Muscle of arm (tissue), 12 donors: Measurements from ENCODE around the gene MIB2. TPM values are rescaled to one million over a fixed set of nuclear protein-coding genes. Genes with fewer than 3 reads are reported as not detected.
"Not testable (repeated sequence)": the region's sequence is repeated elsewhere in the genome, so short reads cannot be mapped to it uniquely, and the experiment has no call there.

Experiments
- DNase-seq: peaks from one replicate; pipeline ENCODE4 v3.0.0-alpha.2; 2013
- polyA plus RNA-seq, 12 donors: library from polyadenylated mRNA; unstranded; fragments of 120-200 nt; gene quantifications; one replicate each; pipeline ENCODE4 v1.2.1, GENCODE V29; 2013; ENCODE audit not compliant: insufficient read length in 12 of 12

The MIB2 gene
- polyA plus RNA-seq, 12 donors: 34.1 to 109 (median 52.5) TPM; not detected in 1

DNA sequence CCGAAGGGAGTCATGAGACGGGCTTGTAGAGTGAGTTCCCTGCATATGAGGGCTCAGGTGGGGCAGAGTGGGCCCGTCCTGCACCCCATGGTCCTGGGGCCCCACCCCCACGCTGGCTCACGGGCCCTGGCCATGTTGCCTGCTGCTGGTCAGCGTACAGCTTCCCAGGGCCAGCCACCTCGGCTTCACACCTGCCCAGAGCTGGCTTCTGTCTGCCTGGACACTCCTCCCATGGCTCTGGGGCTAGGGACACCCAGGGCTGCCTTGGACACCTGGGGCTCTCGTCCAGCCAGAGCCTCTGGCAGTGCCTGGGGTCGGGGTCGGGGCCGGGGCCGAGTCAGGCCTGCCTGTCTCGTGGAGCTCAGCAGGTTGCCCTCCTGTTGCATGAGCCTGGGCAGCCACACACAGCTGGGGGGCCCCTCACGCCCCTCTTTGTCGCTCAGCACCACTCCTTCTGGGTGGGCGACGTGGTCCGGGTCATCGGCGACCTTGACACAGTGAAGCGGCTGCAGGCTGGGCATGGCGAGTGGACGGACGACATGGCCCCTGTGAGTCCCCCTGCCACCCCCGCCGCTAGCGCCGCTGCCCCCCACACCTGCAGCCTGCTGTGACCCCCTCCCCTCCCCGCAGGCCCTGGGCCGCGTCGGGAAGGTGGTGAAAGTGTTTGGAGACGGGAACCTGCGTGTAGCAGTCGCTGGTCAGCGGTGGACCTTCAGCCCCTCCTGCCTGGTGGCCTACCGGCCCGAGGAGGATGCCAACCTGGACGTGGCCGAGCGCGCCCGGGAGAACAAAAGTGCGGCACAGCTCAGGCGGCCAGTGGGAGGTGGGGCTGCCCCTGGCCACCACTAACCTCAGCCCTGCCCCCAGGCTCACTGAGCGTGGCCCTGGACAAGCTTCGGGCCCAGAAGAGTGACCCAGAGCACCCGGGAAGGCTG lies 11.2 kb downstream of the MIB2 start:
- no peak for DNase-seq

DNA sequence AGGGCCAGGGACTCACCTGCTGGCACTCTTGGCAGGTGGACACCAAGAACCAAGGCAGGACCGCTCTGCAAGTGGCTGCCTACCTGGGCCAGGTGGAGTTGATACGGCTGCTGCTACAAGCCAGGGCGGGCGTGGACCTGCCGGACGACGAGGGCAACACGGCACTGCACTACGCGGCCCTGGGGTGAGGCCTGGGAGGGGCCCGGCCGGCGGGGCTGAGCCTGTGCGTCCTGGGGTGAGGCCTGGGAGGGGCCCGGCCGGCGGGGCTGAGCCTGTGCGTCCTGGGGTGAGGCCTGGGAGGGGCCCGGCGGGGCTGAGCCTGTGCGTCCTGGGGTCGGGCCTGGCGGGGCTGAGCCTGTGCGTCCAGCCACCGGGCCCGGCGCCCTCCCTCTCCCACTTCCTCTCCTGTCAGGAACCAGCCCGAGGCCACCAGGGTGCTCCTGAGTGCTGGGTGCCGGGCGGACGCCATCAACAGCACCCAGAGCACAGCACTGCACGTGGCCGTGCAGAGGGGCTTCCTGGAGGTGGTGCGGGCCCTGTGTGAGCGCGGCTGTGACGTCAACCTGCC lies 12.0 kb downstream of the MIB2 start:
- DNase-seq: no peak

DNA sequence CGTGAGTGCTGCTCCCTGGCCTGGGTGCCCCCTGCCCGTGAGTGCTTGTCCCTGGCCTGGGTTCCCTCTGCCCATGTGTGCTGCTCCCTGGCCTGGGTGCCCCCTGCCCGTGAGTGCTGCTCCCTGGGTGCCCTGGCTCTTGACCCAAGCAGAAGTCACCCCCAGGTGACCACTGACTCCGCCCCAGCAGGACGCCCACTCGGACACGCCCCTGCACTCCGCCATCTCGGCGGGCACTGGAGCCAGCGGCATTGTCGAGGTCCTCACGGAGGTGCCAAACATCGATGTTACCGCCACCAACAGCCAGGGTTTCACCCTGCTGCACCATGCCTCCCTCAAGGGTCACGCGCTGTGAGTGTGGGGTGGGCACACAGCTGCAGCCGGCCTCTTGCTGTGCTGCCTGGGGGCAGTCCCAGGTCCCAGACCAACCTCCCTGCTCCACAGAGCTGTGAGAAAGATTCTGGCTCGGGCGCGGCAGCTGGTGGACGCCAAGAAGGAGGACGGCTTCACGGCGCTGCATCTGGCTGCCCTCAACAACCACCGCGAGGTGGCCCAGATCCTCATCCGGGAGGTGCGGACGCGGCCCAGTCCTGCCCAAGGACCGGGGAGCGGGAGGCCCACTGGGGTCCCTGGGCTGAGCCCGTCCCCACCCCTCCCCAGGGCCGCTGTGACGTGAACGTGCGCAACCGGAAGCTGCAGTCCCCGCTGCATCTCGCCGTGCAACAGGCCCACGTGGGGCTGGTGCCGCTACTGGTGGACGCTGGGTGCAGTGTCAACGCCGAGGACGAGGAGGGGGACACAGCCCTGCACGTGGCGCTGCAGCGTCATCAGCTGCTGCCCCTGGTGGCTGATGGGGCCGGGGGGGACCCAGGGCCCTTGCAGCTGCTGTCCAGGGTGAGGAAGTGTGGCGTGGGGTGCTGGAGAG lies 12.8 kb downstream of the MIB2 start:
- no peak for DNase-seq

DNA sequence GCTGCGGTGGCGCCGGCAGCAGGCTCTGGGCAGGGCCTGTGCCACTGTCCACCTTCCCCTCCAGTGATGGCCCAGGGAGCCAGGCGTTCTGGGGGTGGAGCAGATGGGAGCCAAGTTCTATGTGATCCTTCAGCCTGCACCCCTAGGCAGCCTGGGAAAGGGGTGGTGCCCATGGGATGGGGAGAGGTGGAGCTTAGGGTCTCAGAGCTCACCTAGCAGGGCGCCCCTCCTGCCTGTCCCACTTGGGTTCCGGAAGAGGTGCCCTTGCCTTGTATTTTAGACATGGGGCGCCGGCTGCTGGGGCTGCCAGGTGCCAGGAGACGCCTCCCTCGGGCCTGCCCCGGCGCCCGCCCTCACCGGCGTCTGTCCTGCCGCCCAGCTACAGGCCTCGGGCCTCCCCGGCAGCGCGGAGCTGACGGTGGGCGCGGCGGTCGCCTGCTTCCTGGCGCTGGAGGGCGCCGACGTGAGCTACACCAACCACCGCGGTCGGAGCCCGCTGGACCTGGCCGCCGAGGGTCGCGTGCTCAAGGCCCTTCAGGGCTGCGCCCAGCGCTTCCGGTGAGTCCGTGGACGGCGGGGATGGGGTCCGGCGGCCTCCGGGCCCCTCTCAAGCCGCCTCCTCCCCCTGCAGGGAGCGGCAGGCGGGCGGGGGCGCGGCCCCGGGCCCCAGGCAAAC lies 13.6 kb downstream of the MIB2 start:
- no peak for DNase-seq

DNA sequence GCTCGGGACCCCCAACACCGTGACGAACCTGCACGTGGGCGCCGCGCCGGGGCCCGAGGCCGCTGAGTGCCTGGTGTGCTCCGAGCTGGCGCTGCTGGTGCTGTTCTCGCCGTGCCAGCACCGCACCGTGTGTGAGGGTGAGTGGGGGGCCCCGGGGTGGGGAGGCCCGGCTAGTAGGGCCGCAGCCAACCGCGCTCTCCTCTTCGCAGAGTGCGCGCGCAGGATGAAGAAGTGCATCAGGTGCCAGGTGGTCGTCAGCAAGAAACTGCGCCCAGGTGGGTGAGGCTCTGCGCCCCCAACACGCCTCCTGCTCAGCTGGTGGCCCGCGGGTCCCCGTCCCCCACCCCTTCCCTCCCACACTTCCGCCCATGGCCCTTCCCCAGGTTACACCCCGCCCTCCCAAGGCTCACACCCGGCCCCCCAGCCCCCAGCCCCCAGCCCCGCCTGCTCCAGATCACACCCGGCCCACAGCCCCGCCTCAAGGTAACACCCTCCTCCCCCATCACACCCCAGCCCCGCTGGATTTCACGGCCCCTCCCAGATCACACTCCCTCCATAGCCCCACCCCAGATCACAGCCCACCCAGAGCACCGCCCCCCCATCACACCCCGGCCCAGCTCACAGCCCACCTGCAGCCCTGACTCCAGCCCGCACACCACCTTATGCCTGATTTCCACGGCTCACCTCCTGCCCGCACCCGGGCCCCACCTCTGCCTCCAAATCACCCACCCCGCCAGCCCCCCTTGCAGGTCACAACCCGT lies 14.3 kb downstream of the MIB2 start:
- DNase-seq: no peak

DNA sequence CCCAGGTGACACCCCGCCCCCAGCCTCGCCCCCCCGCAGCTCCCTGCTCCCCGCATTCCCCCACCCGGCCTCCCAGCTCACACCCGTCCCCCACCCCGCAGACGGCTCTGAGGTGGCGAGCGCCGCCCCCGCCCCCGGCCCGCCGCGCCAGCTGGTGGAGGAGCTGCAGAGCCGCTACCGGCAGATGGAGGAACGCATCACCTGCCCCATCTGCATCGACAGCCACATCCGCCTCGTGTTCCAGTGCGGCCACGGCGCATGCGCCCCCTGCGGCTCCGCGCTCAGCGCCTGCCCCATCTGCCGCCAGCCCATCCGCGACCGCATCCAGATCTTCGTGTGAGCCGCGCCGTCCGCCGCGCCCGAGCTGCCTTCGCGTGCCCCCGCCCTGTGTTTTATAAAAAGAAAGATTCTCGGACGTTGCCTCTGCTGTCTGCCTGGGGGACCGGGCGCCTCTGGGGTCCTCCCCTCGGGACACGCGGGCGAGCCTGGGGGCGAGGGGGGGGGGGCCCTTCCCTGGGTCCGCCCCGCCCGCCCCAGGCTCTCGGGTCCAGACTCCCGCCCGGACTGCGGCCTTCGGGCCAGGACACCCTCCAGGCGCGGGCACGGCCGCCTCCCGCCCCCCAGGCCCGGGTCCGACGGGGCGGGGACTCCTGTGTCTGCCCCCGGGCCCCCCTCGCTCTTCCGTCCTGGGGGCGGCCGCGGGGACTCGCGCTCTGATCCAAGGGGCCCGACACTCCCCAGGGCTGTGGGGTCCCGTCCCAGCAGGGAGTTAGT lies 15.1 kb downstream of the MIB2 start:
- DNase-seq: peak; percentile 92

DNA sequence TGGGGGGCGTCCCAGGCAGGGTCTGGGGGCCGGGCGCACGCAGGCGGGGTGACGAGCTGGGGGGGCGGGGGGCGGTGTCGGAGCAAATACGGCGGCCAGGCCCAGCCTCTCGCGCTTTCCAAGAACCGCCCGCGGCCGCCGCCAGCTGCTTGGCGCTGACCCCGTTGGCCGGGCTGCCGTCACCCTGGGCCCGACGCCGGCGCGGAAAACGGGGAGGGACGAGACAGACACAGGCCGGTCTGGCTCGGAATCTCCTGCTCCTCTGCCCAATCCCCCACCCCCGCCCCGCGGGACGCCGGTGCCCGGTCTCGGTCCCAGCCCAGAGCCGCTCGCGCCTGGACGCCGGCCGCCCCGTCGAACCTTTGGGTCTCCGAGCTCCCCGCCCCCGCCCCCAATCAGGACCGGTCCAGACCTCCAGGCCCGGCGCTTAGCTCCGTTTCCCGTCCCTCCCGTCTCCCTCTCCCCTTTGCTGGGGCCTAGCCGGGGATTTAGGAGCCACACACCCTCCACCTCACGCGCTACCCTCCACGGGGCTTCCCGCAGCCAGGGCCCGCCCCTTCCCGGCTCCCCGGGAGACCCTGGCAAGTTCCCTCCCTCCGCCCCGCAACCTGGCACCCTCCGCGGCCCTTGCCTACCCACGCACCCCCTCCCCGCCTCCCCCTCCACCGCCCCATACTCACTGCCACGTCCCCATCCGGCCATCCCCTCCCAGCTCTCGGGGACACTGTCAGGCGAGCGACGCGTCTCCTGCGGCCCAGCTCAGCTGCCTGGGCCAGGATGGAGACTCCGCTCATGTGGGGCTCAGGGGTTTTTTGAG lies 15.9 kb downstream of the MIB2 start:
- peak; percentile 89 for DNase-seq

DNA sequence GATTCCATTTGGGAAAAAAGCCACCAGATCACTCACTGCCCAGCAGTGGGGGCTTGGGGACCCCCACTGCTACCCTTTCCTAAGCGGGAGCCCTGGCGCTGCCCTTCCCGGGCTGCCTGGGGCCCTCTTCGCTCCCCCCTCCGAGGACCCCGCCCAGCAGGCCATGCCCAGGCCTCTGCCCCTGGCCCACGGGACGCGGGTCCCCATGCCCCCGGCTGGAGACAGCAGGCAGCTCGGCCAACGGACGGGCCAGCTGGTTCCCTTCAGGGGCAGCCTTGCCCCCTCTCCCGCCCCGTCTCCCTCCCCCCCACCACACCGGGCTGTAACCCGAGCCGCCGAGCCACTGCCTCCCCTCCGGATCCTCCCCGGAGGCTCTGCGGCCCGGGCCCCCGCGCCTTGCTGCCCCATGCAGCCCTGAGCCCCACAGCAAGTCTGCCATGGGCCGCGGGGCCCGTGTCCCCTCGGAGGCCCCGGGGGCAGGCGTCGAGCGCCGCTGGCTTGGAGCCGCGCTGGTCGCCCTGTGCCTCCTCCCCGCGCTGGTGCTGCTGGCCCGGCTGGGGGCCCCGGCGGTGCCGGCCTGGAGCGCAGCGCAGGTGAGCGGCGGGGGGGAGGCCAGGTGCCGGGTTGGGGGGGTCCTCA lies 16.6 kb downstream of the MIB2 start, which contains the start of gene MMP23B:
Gene MMP23B, plus strand, starts transcription at position 392 of the 639 bp plus-strand sequence. Its CDS starts 46 bp downstream, at position 438.
- DNase-seq: no peak

DNA sequence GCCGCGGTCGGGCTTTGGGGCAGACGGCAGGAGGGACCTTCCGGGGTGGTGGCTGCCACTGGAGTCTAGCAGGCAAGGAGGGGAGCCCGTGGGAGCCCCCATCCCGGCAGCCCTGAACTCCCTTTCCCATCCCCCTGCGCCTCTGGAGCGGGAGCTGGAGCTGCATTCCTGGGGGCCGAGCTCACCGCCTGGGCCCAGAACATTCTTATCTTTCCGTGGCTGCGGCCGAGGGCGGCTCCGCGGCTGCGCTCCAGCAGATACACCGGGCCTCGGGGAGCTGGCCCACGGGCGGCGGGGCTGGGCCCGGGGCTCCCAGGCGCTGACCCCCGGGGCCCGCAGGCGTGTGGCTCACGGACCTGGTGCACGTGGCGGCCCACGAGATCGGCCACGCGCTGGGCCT lies 18.1 kb downstream of the MIB2 start:
- DNase-seq: not testable (repeated sequence)

DNA sequence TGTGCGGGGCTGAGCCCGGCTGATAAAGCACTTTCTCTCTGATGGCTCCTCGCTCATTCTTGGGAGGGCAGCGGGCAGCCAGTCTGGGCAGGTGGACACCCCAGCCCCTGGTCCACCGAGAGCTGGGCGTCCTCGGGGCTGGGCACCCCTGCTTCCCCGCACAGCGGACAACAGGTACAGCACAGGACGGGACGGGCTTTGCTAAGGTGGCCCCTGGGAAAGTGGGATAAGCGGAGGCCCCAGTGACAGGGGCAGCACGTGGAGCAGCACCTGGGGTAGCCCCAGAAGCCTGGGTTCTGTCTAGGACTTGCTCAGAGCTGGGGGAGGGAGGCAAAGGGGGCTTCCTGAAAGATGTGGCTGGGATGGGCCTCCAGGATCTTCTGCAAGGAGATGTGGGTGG lies 19.3 kb downstream of the MIB2 start:
- not testable (repeated sequence) for DNase-seq

DNA sequence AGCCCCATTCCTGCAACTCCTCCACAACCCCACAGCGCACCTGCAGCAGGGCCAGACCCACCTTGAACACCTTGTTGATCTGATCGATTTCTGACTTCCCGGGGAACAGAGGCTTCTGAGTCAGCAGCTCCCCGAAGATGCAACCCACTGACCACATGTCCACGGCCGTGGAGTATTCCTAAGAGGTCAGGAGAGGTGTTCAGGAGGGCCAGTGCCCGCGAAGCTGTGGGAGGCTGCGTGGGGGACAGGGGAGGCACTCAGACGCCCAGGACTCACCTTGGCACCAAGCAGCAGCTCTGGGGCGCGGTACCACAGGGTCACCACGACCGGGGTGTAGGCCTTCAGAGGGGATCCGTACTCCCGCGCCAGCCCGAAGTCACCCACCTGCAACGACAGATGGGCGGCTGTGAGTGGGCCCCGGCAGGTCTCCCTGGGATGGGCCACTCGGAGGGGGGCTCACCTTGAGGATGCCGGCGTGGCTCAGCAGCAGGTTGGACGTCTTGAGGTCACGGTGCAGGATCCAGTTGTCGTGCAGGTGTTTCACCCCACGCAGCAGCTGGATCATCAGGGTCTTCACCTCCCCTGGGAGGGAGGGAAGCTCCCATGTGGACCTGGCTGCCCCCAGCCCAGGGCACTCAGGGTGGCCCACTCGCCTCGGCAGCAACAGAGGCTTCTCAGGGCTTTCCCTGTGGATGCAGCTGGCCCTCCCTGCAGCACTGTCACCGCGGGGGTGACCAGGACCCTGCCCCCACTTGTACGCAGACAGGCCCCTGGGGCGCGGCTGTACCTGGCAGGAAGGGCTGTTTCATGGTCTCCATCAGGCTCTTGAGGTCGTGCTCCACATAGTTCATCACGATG lies 21.6 kb downstream of the MIB2 start:
- DNase-seq: not testable (repeated sequence)

DNA sequence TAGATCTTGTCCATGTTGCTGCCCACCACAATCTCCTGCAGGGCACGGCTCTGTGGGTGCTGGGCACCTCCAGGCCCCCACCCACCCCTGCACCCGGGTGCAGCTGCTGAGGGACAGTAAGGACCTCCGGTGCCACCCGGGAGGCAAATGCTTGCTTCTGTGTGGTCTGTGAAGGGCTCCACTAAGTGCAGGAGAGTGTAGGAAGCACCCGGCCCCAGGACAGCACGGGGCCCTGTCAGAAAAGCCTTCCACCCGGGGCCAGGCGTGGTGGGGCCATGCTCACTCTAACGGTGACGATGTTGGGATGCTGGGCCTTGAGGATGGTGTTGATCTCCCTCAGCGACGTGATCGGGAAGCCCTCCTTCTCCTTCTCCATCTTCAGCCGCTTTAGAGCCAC lies 22.2 kb downstream of the MIB2 start:
- DNase-seq: not testable (repeated sequence)

DNA sequence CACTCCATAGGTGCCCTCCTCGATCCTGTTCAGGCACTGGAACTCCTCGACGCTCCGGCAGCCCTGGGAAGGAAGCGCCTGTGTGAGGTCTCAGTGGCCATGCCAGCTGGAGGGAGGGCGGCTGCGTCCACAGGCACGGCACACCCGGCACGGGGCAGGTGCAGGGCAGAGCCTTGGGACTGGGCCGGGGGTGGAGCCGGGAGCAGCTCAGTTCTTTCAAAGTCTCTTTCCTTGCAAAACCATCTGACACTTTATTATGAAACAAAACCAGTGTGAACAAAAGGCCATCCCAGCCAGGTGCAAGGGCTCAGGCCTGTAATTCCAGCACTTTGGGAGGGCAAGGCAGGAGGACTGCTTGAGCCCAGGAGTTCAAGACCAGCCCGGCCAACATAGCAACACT lies 23.2 kb downstream of the MIB2 start:
- not testable (repeated sequence) for DNase-seq

DNA sequence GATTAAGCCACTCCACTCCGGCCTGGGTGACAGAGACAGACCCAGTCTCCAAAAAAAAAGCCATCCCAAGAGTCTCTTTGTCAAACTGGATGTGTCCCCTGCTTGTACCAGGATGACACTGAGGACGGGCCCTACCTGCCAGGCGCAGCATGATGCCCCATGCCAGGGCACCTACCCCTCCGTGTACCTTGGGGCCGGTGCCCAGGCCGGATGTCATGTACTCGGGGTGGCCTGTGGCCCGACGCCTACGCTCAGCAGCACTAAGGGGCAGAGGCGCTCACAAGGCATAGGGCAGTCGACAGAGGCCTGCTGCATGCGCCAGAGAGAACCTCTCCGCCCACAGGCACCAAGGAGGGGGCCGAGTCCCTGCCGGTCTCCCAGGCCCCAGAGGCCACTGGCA lies 24.1 kb downstream of the MIB2 start:
- DNase-seq: not testable (repeated sequence)

DNA sequence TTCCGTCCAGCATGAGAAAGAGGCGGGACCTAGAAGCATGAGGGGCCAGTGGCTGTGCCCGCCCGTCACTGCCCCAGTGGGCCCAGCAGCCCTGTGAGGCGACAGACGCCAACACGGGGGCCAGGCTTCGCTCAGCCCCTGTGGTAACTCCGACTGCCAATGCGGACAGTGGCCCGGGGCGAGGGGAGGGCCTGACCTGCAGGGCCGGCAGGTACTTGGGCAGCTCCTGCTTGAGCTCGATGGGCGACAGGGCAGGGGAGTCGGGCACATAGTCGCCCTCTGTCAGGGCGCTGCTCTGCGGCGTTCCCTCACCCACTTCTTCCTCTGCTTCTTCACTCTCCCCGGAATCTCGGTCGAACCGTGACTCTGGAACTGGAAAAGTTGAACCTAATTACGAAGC lies 24.8 kb downstream of the MIB2 start:
- DNase-seq: not testable (repeated sequence)

DNA sequence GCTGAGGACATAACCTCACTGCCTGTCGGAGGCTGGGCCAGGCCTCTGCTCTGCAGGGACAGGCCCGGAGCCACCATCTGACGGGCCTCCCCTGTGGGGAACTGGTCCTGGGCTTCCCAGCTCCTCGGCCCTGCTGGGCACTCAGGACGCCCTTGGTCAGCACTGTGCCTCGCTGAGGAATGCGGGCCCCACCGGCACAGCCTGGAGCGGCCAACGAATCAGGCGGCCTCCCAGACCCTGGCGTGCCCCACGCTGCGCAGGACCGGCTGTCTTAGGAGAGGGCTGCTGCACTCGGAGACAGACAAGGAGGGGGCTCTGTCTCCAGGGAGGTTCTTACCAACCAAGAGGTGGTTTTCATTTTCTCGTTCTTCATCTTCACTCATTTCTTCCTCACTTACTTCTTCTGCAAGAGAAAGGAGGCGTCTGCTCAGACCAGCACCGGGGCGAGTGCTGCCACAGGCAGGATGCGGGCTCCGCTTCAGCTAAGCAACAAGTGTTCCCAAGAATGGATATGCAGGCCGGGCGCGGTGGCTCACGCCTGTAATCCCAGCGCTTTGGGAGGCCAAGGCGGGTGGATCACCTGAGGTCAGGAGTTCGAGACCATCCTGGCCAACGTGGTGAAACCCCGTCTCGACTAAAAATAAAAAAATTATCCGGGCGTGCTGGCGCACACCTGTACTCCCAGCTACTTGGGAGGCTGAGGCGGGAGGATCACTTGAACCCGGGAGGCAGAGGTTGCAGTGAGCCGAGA lies 25.6 kb downstream of the MIB2 start:
- not testable (repeated sequence) for DNase-seq

DNA sequence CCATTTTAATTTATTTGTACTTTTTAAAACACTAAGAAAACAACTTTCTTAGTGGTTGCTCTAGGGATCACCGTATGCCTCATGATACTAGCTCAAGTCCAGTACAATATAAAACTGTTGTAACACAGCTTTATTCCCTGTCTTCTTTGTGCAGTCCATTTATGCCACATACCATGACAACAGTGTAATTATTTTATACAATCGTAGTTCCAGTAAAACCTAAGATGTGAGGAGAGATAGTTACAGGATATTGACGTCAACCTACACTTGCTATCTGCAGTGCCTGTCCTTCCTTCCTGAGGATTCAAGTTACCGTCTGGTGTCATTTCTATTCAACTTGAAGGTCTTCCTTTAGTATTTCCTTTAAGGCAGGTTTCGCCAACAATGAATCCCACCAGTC lies 31.0 kb downstream of the MIB2 start:
- DNase-seq: not testable (repeated sequence)
